Naive thymus-derived CD4-positive, alpha-beta T cell (primary cell): ENCODE results near the gene C10orf95. TPM values are rescaled to one million over a fixed set of nuclear protein-coding genes. Genes with fewer than 3 reads are reported as not detected.
A peak's percentile ranks its signal among the peaks of the same experiment; 100 is the strongest.

Source experiments
- ATAC-seq: fragments of 150-1000 bp; cut with Tn5 transposase; 2 replicates; pipeline ENCODE4 v1.10.0; 2021; ENCODE audit warnings: mild to moderate bottlenecking, moderate library complexity
- CTCF ChIA-PET: fragments of 350-600 bp; sonication (Branson Sonifier 250); formaldehyde crosslinking; loops from one replicate; lab custom pipeline; 2021; ENCODE audit warnings: antibody characterized with exemption; lab: Charles Lee
- POLR2A ChIA-PET: fragments of 350-600 bp; sonication (Branson Sonifier 250); formaldehyde crosslinking; loops from one replicate; lab custom pipeline; 2021; ENCODE audit warnings: antibody characterized with exemption, inconsistent platforms; lab: Charles Lee
- DNase-seq, 9 donors: peaks; one replicate each; pipeline versions ENCODE4 v3.0.0 to v3.0.0-alpha.2; 2020 to 2022; ENCODE audit warnings: mixed read lengths in 1 of 9
- H3K27ac ChIP-seq: one replicate; pipeline ENCODE4 v1.7.0; 2013; ENCODE audit warnings: mild to moderate bottlenecking, low read depth, low read length, moderate library complexity
- H3K27me3 ChIP-seq, 2 donors: one replicate each; pipeline ENCODE4 v1.7.0; 2013; ENCODE audit warnings: low read length in 2 of 2, mild to moderate bottlenecking in 2 of 2, moderate library complexity in 2 of 2; ENCODE audit not compliant: control insufficient read depth in 2 of 2, insufficient read depth in 2 of 2
- H3K36me3 ChIP-seq, 3 experiments: 1 replicate in 2 of 3; 2 replicates in 1 of 3; pipeline ENCODE4 v1.7.0; 2013; ENCODE audit warnings: low read length in 3 of 3, mild to moderate bottlenecking in 3 of 3, moderate library complexity in 1 of 3; ENCODE audit not compliant: insufficient read depth in 3 of 3, control insufficient read depth in 2 of 3
- H3K4me1 ChIP-seq, 2 donors: one replicate each; pipeline ENCODE4 v1.7.0; 2013; ENCODE audit warnings: low read length in 2 of 2, mild to moderate bottlenecking in 2 of 2, moderate library complexity in 1 of 2; ENCODE audit not compliant: control insufficient read depth in 2 of 2, insufficient read depth in 2 of 2
- H3K4me3 ChIP-seq: 2 replicates; pipeline ENCODE4 v1.7.0; 2013; ENCODE audit warnings: mild to moderate bottlenecking, low read length
- H3K9me3 ChIP-seq, 3 experiments: 1 replicate in 2 of 3; 2 replicates in 1 of 3; pipeline ENCODE4 v1.7.0; 2013; ENCODE audit warnings: low read length in 3 of 3; ENCODE audit not compliant: control insufficient read depth in 2 of 3
- H3K27ac Mint-ChIP-seq, 9 donors: one replicate each; pipeline ENCODE4 v1.8.0; 2020 to 2022; ENCODE audit warnings: mixed read lengths in 9 of 9, mild to moderate bottlenecking in 8 of 9, moderate library complexity in 5 of 9, inconsistent platforms in 2 of 9
- H3K27me3 Mint-ChIP-seq, 5 donors: one replicate each; pipeline ENCODE4 v1.8.0; 2021 to 2022; ENCODE audit warnings: mixed read lengths in 5 of 5, mild to moderate bottlenecking in 1 of 5
- H3K36me3 Mint-ChIP-seq, 5 donors: one replicate each; pipeline ENCODE4 v1.8.0; 2020 to 2022; ENCODE audit warnings: mixed read lengths in 5 of 5, mild to moderate bottlenecking in 3 of 5, inconsistent platforms in 1 of 5
- H3K4me1 Mint-ChIP-seq, 7 donors: one replicate each; pipeline ENCODE4 v1.8.0; 2020 to 2022; ENCODE audit warnings: mixed read lengths in 7 of 7, mild to moderate bottlenecking in 3 of 7, inconsistent platforms in 1 of 7
- H3K4me3 Mint-ChIP-seq, 10 donors: one replicate each; pipeline ENCODE4 v1.8.0; 2020 to 2022; ENCODE audit warnings: mild to moderate bottlenecking in 10 of 10, mixed read lengths in 10 of 10, moderate library complexity in 6 of 10, inconsistent platforms in 2 of 10
- H3K9me3 Mint-ChIP-seq, 11 donors: one replicate each; pipeline ENCODE4 v1.8.0; 2020 to 2022; ENCODE audit warnings: mixed read lengths in 11 of 11, mild to moderate bottlenecking in 4 of 11, inconsistent platforms in 1 of 11, moderate library complexity in 1 of 11
- intact Hi-C, 2 donors: fragments of 100-400 bp; cut with micrococcal nuclease; formaldehyde crosslinking; loops; one replicate each; pipeline ENCODE4 v1.15.1; 2023
- microRNA-seq: library from miRNA; unstranded; fragments of <30 nt; microRNA quantifications from one replicate; pipeline ENCODE4 v1.2.0, GENCODE V29; 2022; ENCODE audit warnings: borderline microRNAs expressed
- polyA plus RNA-seq, 2 donors: library from polyadenylated mRNA; unstranded; fragments of 300-500 nt; fragmentation: Illumina TruSeq; gene quantifications; one replicate each; pipeline ENCODE4 v1.2.3, GENCODE V29; 2021
- total RNA-seq, 6 experiments: library from RNA in 5 of 6; stranded (reverse) in 5 of 6; gene quantifications; 1 replicate in 5 of 6; 2 replicates in 1 of 6; pipeline ENCODE4 v1.2.3 and lab custom pipeline; 2021 to 2026

The C10orf95 gene
- total and polyA plus RNA-seq, 7 experiments from 2014 or later: 0.19 to 0.78 (median 0.38) TPM; not detected in 1

DNA sequence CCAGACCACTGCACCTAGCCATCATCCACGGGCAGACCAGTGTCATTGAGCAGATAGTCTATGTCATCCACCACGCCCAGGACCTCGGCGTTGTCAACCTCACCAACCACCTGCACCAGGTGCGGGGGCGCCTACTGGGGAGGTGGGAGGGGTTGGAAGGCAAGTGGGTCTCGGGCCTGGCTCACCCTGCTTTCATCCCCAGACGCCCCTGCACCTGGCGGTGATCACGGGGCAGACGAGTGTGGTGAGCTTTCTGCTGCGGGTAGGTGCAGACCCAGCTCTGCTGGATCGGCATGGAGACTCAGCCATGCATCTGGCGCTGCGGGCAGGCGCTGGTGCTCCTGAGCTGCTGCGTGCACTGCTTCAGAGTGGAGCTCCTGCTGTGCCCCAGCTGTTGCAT, 51.3 kb downstream of the C10orf95 start:
- H3K27me3 ChIP-seq: no peaks in the 10 kb centered on the region
- peak overlapping the region; percentile 93 for H3K27ac ChIP-seq
- ATAC-seq (no peak), DNase-seq (no peak)
- intact Hi-C loops: no loop called here
- no peaks in the 10 kb centered on the region for H3K27me3 Mint-ChIP-seq
- H3K4me3 Mint-ChIP-seq: peak overlapping the region in 7 of 10 donors; percentile 2 to 83 (median 73)
- POLR2A ChIA-PET: interaction anchor here (1.5 to 9.0 kb wide), 4 partner anchors 11 to 74 kb away, joined by 4 to 90 read pairs (median 60); partner anchors contain the start of genes C10orf95 and FBXL15
- peak overlapping the region in 8 of 9 donors; percentile 46 to 100 (median 86) for H3K27ac Mint-ChIP-seq
- CTCF ChIA-PET: interaction anchor here (0.6 to 3.0 kb wide), 8 partner anchors 11 to 170 kb away, joined by 3 to 26 read pairs (median 5); partner anchors contain the start of gene FBXL15
- peaks cover 20 to 26% of the 10 kb centered on the region in 2 donors for H3K4me1 ChIP-seq
- H3K9me3 Mint-ChIP-seq: no peaks in the 10 kb centered on the region
- H3K36me3 Mint-ChIP-seq: peaks cover 0 to 43% (median 4%) of the 10 kb centered on the region in 5 donors
- peaks cover 0 to 56% (median 9%) of the 10 kb centered on the region in 3 experiments for H3K36me3 ChIP-seq
- H3K4me1 Mint-ChIP-seq: peaks cover 15 to 42% (median 35%) of the 10 kb centered on the region in 7 donors
- H3K4me3 ChIP-seq: no peak overlapping the region
- H3K9me3 ChIP-seq: no peaks in the 10 kb centered on the region

Small RNAs within 50 kb of the gene (microRNA-seq; reads per million reads assigned to microRNA genes)
- gene MIR146B: 34,928 reads per million, percentile 96 among the genes with 10 or more reads in this experiment

Other genes with a start within 250 kb of the C10orf95 start
- not detected for gene ELOVL3, start 225.2 kb downstream of the C10orf95 start, total RNA-seq
- gene ELOVL3, start 225.2 kb downstream of the C10orf95 start, polyA plus RNA-seq: not detected
- not detected for gene PITX3, start 210.0 kb downstream of the C10orf95 start, total RNA-seq
- gene PITX3, start 210.0 kb downstream of the C10orf95 start, polyA plus RNA-seq: not detected
- gene GBF1, start 206.0 kb downstream of the C10orf95 start, total RNA-seq: 10 to 100 TPM; 36.2 to 47.2 (median 37.8) TPM
- gene GBF1, start 206.0 kb downstream of the C10orf95 start, polyA plus RNA-seq: 10 to 100 TPM in 1 of 2 donors, 1 to 10 TPM in 1; 8.5 to 24.3 TPM
- 100 to 1,000 TPM; 146 to 271 (median 222) TPM for gene NFKB2, start 55.8 kb downstream of the C10orf95 start, total RNA-seq
- gene NFKB2, start 55.8 kb downstream of the C10orf95 start, polyA plus RNA-seq: 10 to 100 TPM in 1 of 2 donors, 1 to 10 TPM in 1; 8.7 to 13.1 TPM
- gene PSD, start 32.8 kb downstream of the C10orf95 start, total RNA-seq: 10 to 100 TPM in 3 of 5 experiments, 1 to 10 TPM in 2; 3.5 to 16.9 (median 11.2) TPM
- gene PSD, start 32.8 kb downstream of the C10orf95 start, polyA plus RNA-seq: 1 to 10 TPM; 3.9 to 4.5 TPM
- gene FBXL15, start 30.7 kb downstream of the C10orf95 start, total RNA-seq: 10 to 100 TPM; 10.8 to 21.0 (median 14.1) TPM
- 10 to 100 TPM; 26.7 to 40.4 TPM for gene FBXL15, start 30.7 kb downstream of the C10orf95 start, polyA plus RNA-seq
- 10 to 100 TPM; 27.0 to 69.0 (median 31.9) TPM for gene CUEDC2, start 19.0 kb downstream of the C10orf95 start, total RNA-seq
- gene CUEDC2, start 19.0 kb downstream of the C10orf95 start, polyA plus RNA-seq: 10 to 100 TPM; 60.1 to 67.2 TPM
- 10 to 100 TPM; 47.5 to 69.4 (median 58.9) TPM for gene ACTR1A, start 51.2 kb upstream of the C10orf95 start, total RNA-seq
- gene ACTR1A, start 51.2 kb upstream of the C10orf95 start, polyA plus RNA-seq: 10 to 100 TPM; 49.8 to 66.0 TPM
- gene SUFU, start 52.4 kb upstream of the C10orf95 start, total RNA-seq: 10 to 100 TPM; 10.7 to 17.5 (median 16.1) TPM
- 10 to 100 TPM in 1 of 2 donors, 1 to 10 TPM in 1; 2.9 to 10.8 TPM for gene SUFU, start 52.4 kb upstream of the C10orf95 start, polyA plus RNA-seq
- 10 to 100 TPM; 55.2 to 88.7 (median 59.1) TPM for gene TRIM8, start 192.9 kb upstream of the C10orf95 start, total RNA-seq
- 10 to 100 TPM; 23.9 to 50.5 TPM for gene TRIM8, start 192.9 kb upstream of the C10orf95 start, polyA plus RNA-seq